Measurements from ENCODE around the gene ARL2BP.
"Not testable (repeated sequence)": the region's sequence is repeated elsewhere in the genome, so short reads cannot be mapped to it uniquely, and the experiment has no call there.

ARL2BP gene

DNA sequence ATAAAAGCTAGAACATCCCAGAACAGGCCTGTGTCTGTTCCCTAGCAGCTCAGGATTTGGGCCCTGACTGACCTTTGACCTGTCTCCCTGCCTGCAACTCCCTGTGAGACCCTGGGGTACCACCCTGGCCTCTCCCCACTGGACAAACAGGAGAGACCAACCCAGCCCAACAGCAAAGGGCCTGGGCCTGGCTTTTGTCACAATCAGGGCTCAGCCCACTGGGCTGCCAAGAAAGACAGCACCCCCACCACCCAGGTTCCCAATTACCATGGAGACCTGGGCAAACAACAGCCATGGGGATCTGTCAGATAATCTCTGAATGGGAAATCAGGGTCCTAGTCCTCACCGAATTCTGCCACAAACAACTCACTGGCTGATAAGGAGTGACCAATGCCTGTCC, 28.3 kb downstream of the ARL2BP start:
- Histone ChIP-seq H3K27ac (ENCODE audit: low read depth, low read length, severe bottlenecking) (peak overlapping the region; percentile 55), H3K4me3 (ENCODE audit: extremely low read depth, insufficient read depth, low read length, poor library complexity, severe bottlenecking) (no peak overlapping the region), H3K36me3 (ENCODE audit: control insufficient read depth, insufficient read depth, low read length) (no peaks in the 10 kb centered on the region), H3K4me1 (ENCODE audit: control insufficient read depth, insufficient read depth, low read length, poor library complexity, severe bottlenecking) (peaks cover 25% of the 10 kb centered on the region), H3K9me3 (ENCODE audit: control insufficient read depth, low read length) (no peaks in the 10 kb centered on the region)
- 33 to 43% methylated on average over 1 of the region's 1 CpG for WGBS, 2 experiments (ENCODE audit: insufficient coverage in 2 of 2)

DNA sequence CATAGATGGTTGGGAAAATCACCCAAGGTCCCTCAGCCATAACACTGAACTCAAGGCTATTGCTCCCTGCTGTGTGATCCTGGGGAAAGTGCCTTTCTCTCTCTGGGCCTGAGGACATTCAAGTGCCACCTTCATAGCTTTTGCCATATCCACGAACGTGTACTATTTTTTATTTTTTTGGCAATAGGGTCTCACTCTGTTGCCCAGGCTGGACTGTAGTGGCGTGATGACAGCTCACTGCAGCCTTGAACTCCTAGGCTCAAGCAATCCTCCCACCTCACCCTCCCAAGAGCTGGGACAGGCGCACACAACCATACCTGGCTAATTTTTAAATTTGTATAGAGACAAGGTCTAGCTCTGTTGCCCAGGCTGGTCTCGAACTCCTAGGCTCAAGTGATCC, 28.8 kb downstream of the ARL2BP start:
- Histone ChIP-seq H3K4me3 (ENCODE audit: extremely low read depth, insufficient read depth, low read length, poor library complexity, severe bottlenecking) (no peak overlapping the region), H3K9me3 (ENCODE audit: control insufficient read depth, low read length) (no peaks in the 10 kb centered on the region), H3K36me3 (ENCODE audit: control insufficient read depth, insufficient read depth, low read length) (no peaks in the 10 kb centered on the region), H3K27ac (ENCODE audit: low read depth, low read length, severe bottlenecking) (peak overlapping the region; percentile 55), H3K4me1 (ENCODE audit: control insufficient read depth, insufficient read depth, low read length, poor library complexity, severe bottlenecking) (peaks cover 21% of the 10 kb centered on the region)
- 88 to 100% methylated on average over 3 to 4 of the region's 5 CpGs for WGBS, 2 experiments (ENCODE audit: insufficient coverage in 2 of 2)

DNA sequence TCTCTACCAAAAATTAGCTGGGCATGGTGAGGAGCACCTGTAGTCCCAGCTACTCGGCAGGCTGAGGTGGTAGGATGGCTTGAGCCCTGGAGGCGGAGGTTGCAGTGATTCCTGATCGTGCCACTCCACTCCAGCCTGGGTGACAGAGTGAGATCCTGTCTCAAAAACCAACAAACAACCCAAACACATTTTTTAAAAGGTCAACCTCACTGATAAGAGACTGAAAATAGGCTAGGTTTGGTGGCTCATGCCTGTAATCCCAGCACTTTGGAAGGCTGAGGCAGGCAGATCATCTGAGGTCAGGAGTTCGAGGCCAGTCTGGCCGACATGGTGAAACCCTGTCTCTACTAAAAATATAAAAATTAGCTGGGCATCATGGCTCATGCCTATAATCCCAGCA, 30.9 kb downstream of the ARL2BP start:
- not testable (repeated sequence) for H3K4me3 ChIP-seq (ENCODE audit: extremely low read depth, insufficient read depth, low read length, poor library complexity, severe bottlenecking); H3K27ac ChIP-seq (ENCODE audit: low read depth, low read length, severe bottlenecking); H3K4me1 ChIP-seq (ENCODE audit: control insufficient read depth, insufficient read depth, low read length, poor library complexity, severe bottlenecking); H3K36me3 ChIP-seq (ENCODE audit: control insufficient read depth, insufficient read depth, low read length); H3K9me3 ChIP-seq (ENCODE audit: control insufficient read depth, low read length)
- WGBS, 2 experiments (ENCODE audit: insufficient coverage in 2 of 2): 93 to 95% methylated on average over 4 of the region's 5 CpGs

DNA sequence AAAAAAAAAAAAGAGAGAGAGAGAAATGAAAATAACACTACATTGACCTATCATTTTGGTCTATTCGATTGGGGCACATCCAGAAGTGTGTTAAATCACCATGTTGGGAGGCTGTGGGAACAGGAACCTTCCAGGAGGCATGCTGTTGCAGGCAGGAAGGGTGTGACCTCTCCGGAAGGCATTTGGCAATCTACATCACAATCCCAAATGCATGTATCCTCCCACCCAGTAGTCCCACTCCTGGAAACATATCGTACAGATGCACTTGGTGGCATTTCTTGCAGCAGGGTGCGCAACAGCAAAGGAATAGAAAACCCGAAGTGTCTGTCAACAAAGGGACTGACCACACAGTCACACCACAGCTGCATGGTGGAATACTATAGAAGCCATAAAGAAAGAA, 31.5 kb downstream of the ARL2BP start:
- WGBS, 2 experiments (ENCODE audit: insufficient coverage in 2 of 2): 89 to 100% methylated on average over 2 of the region's 5 CpGs
- Histone ChIP-seq H3K36me3 (ENCODE audit: control insufficient read depth, insufficient read depth, low read length) (no peaks in the 10 kb centered on the region), H3K4me1 (ENCODE audit: control insufficient read depth, insufficient read depth, low read length, poor library complexity, severe bottlenecking) (peaks cover 7% of the 10 kb centered on the region), H3K27ac (ENCODE audit: low read depth, low read length, severe bottlenecking) (no peak overlapping the region), H3K4me3 (ENCODE audit: extremely low read depth, insufficient read depth, low read length, poor library complexity, severe bottlenecking) (no peak overlapping the region), H3K9me3 (ENCODE audit: control insufficient read depth, low read length) (no peaks in the 10 kb centered on the region)

DNA sequence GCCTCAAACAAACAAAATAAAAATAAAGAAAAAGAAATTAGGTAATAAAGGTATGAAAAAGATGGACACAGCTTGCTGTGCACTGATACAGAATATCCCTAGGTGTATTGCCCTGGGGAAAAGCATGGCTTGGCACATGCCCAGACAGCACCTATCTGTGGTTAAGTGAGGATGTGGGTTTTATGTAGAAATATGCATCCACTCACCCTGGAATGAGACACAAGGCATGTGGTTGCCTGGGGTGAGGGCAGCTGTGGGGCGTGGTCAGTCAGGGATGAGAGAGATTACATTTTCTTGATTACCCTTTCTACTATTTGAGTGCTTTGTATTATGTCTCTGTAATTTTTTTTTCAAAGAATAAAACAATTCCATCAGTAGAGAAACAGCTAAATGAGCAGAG, 32.5 kb downstream of the ARL2BP start:
- H3K4me1 ChIP-seq (ENCODE audit: control insufficient read depth, insufficient read depth, low read length, poor library complexity, severe bottlenecking): peaks cover 7% of the 10 kb centered on the region
- H3K9me3 ChIP-seq (ENCODE audit: control insufficient read depth, low read length): no peaks in the 10 kb centered on the region
- H3K27ac ChIP-seq (ENCODE audit: low read depth, low read length, severe bottlenecking): no peak overlapping the region
- H3K4me3 ChIP-seq (ENCODE audit: extremely low read depth, insufficient read depth, low read length, poor library complexity, severe bottlenecking): no peak overlapping the region
- no CpG with 5 or more reads among the region's 1 CpG for WGBS, 2 experiments (ENCODE audit: insufficient coverage in 2 of 2)
- no peaks in the 10 kb centered on the region for H3K36me3 ChIP-seq (ENCODE audit: control insufficient read depth, insufficient read depth, low read length)

DNA sequence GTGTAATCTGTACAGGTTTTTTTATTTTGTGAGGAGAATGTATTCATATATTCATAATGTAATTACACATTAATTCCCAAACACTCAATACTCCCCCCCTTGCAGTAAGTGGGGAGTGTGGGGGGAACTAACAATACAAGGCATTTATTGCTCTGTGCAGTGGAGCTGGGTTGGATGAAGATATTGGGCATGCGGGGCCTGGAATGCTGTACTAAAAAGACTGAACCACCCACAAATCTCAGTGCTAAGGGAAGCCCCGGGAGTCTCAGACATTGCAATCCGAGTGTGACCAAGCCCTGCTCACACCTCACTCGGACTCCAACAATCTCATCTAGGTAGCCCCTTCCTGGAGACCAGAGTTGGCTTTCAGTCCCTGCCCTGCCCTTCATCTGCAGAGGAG, 33.4 kb downstream of the ARL2BP start:
- Histone ChIP-seq H3K4me3 (ENCODE audit: extremely low read depth, insufficient read depth, low read length, poor library complexity, severe bottlenecking) (no peak overlapping the region), H3K27ac (ENCODE audit: low read depth, low read length, severe bottlenecking) (no peak overlapping the region), H3K36me3 (ENCODE audit: control insufficient read depth, insufficient read depth, low read length) (no peaks in the 10 kb centered on the region), H3K9me3 (ENCODE audit: control insufficient read depth, low read length) (no peaks in the 10 kb centered on the region), H3K4me1 (ENCODE audit: control insufficient read depth, insufficient read depth, low read length, poor library complexity, severe bottlenecking) (peaks cover 7% of the 10 kb centered on the region)
- 75 to 94% methylated on average over 2 to 3 of the region's 4 CpGs for WGBS, 2 experiments (ENCODE audit: insufficient coverage in 2 of 2)

DNA sequence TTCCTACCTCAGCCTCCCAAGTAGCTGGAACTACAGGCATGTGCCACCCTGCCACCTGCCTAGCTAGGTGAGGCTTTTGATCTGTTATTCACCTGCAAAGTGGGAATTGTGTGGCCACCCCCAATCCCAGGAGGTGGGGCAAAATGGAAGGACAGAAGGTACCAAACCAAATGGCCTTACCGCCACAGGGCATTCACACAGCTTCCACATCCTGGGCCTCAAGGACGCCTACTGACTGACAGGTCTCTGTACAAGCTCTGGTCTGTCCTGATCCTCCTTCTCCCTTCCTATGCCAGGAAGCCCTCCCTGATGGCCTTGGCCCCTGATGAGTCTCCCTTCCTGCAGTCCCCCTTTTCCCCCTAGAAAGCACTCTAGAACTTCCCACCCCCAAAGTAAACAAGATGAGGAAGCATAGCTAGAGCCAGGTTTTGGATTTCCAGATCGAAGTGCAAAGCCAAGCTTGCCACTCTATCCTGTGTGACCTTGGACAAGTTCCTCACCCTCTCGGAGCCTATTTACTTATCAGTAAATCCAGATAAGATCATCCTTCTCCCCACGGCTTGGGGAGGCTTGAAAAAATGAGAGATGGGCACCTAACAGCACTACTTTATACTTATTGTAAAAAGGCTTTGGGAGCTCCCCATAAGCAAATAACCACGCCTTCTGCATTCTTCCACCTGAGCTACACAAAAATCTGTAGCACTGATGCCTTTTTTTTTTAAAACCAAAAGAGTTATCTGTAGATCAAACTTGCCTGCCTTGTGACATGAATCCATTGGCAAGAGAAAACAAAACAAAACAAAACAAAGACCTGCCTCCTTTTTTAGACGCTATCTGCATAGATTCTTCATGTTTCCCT, 35.0 kb downstream of the ARL2BP start:
- WGBS, 2 experiments (ENCODE audit: insufficient coverage in 2 of 2): 81 to 90% methylated on average over 4 to 5 of the region's 7 CpGs

DNA sequence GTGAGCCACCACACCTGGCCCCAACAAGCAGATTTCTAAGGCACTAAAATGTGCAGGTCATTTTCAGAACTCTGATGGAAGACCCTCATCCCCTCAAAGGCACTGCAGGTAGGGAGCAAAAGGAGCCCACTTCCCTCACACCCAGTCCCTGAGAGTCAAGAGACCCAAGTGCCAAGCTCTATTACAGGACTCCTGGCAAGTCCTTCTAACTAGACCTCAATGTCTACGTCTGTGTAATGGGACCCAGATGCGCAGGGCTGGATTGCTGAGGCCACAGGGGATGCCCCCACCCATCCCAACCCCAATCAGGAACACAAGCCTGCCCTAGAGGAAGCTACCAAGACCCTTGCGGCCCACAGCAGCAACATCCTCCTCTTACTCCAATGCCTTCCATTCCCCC, 36.7 kb downstream of the ARL2BP start:
- Histone ChIP-seq H3K4me3 (ENCODE audit: extremely low read depth, insufficient read depth, low read length, poor library complexity, severe bottlenecking) (no peak overlapping the region), H3K36me3 (ENCODE audit: control insufficient read depth, insufficient read depth, low read length) (no peaks in the 10 kb centered on the region), H3K9me3 (ENCODE audit: control insufficient read depth, low read length) (no peaks in the 10 kb centered on the region), H3K27ac (ENCODE audit: low read depth, low read length, severe bottlenecking) (no peak overlapping the region), H3K4me1 (ENCODE audit: control insufficient read depth, insufficient read depth, low read length, poor library complexity, severe bottlenecking) (peaks cover 7% of the 10 kb centered on the region)
- 100% methylated on average over 2 of the region's 3 CpGs; no CpG with 5 or more reads in 1 of the 2 experiments for WGBS, 2 experiments (ENCODE audit: insufficient coverage in 2 of 2)

More for the DNA sequence above, 35.0 kb downstream of the ARL2BP start:
- H3K4me3 ChIP-seq (ENCODE audit: extremely low read depth, insufficient read depth, low read length, poor library complexity, severe bottlenecking): no peak overlapping the region
- H3K36me3 ChIP-seq (ENCODE audit: control insufficient read depth, insufficient read depth, low read length): no peaks in the 10 kb centered on the region
- peaks cover 7% of the 10 kb centered on the region for H3K4me1 ChIP-seq (ENCODE audit: control insufficient read depth, insufficient read depth, low read length, poor library complexity, severe bottlenecking)
- H3K27ac ChIP-seq (ENCODE audit: low read depth, low read length, severe bottlenecking): no peak overlapping the region
- no peaks in the 10 kb centered on the region for H3K9me3 ChIP-seq (ENCODE audit: control insufficient read depth, low read length)

DNA sequence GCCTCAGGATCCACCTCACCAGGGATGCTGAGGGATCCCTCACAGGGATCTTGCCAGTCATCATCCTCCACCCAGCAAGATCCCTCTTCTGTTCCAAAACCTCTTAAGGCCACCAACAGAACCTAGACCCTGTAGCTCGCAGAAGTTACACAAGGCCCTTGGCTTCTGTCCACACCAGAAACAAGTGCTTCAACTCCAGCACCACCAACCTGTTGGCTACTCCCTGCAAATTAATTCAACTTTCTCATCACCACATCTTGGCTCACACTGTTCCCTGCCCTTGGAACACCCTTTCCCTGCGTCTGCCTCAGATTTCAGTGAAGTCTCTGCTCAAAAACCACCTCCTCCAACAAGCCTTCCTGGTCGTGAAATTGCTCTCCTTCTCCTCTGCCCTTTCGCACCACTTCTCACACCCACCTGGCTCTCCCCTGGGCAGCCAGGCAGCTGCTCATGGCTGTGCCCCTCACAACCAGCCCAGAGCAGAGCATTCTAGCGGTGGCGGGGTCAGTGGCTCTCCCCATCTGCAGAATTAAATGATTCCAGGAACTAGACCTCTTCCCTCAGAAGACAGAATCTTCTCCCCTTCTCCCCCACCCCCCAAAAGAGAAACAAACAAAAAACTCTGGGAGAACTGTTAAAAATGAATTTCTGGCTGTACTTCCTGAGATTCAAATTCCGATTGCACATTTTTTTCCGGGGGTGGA, 37.6 kb downstream of the ARL2BP start:
- WGBS, 2 experiments (ENCODE audit: insufficient coverage in 2 of 2): 89 to 96% methylated on average over 5 to 8 of the region's 8 CpGs
- no peaks in the 10 kb centered on the region for H3K36me3 ChIP-seq (ENCODE audit: control insufficient read depth, insufficient read depth, low read length)
- H3K9me3 ChIP-seq (ENCODE audit: control insufficient read depth, low read length): no peaks in the 10 kb centered on the region
- H3K4me1 ChIP-seq (ENCODE audit: control insufficient read depth, insufficient read depth, low read length, poor library complexity, severe bottlenecking): peaks cover 4% of the 10 kb centered on the region
- no peak overlapping the region for H3K27ac ChIP-seq (ENCODE audit: low read depth, low read length, severe bottlenecking)
- no peak overlapping the region for H3K4me3 ChIP-seq (ENCODE audit: extremely low read depth, insufficient read depth, low read length, poor library complexity, severe bottlenecking)

DNA sequence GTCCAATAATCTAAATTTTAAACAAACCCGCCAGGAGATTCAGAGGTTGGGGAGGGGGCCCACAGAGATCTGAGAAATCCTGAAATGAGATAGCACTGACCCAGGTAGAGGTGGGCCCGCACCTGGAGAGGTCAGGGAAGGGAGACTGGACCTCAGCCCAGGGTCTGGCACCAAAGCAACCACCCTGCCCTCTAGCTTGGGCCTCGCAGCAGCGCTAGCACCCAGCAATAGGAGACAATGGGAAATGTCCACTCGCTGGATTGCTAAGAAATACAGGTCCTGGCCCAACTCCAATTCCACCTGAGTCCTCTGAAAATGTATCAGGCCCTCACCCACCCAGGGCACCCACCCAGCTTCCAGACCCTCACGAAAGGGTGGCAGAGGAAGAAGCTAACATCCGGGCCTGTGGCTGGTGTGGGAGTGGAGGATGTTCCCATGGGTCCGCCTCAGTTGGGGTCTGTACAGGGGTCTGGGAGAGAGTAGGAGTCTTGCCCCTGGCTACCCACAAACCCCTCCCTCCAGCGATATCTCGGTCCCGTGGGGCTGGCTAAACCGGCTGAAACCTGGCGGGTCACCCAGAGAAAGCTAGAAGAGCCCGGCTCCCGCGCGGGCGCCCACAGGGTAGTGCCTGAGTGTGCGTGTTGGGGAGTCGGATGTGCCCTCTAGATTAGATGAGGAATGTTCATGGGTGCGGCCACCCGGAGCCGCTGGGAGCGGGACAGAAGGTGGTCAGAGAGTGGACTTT, 38.3 kb downstream of the ARL2BP start:
- H3K27ac ChIP-seq (ENCODE audit: low read depth, low read length, severe bottlenecking): no peak overlapping the region
- no peaks in the 10 kb centered on the region for H3K9me3 ChIP-seq (ENCODE audit: control insufficient read depth, low read length)
- WGBS, 2 experiments (ENCODE audit: insufficient coverage in 2 of 2): 83 to 85% methylated on average over 11 to 19 of the region's 24 CpGs
- H3K4me1 ChIP-seq (ENCODE audit: control insufficient read depth, insufficient read depth, low read length, poor library complexity, severe bottlenecking): no peaks in the 10 kb centered on the region
- H3K4me3 ChIP-seq (ENCODE audit: extremely low read depth, insufficient read depth, low read length, poor library complexity, severe bottlenecking): no peak overlapping the region
- no peaks in the 10 kb centered on the region for H3K36me3 ChIP-seq (ENCODE audit: control insufficient read depth, insufficient read depth, low read length)

All from mesodermal cell (in vitro differentiated cells).